ENCODE measurements around the gene KLHL35.

Gene KLHL35

DNA sequence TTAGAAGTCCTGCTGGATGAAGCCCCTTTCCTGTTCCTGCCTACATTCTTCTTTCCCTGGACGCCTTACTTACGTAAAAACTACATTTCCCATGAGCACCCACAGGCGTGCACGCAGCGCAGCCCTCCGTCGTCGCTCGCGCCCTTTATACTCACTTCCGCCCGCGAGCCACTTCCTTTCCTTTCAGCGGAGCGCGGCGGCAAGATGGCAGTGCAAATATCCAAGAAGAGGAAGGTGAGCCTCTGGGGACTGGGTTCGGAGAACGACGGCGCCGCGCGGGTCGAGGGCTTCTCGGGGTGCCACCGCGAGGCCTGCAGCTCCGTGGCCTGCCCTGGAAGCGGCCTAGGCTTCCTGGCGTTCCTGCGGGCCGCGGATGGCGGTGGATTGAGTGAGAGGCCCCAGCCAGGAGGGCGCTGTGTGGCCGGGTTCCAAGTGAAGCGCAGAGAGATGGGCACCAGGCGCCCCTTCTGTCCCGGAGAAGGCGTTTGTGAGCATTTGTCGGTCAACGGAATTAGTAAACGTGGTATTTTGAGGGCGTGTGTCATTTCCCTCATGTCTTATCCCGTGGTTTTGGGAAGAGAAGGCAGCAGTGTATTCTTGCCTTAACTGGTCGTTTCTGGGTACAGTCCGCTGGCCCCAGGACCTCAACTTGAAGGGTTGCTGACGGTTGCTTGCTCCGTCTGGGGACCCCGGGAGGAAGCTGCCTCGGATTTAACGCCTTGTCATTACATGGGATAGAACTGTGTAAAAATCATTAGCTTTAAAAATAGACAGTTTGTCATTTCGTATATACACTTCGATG, 33.5 kb downstream of the KLHL35 start, which contains the start of gene RPS3:
Gene RPS3 (plus strand): TSS at position 175 of the 802 bp plus-strand sequence. CDS start 30 bp downstream, at position 205.
- peak; percentile 94 for DNase-seq (ENCODE audit: low read depth)
- peak; percentile 13 for TF ChIP-seq CTCF (IDR thresholded peaks at IDR 0.05; ENCODE audit: insufficient read depth, low read depth, low read length, missing control alignments)
- H3K4me3 ChIP-seq (ENCODE audit: low read depth, low read length), result peak within 1 kb of the TSS; percentile 98

DNA sequence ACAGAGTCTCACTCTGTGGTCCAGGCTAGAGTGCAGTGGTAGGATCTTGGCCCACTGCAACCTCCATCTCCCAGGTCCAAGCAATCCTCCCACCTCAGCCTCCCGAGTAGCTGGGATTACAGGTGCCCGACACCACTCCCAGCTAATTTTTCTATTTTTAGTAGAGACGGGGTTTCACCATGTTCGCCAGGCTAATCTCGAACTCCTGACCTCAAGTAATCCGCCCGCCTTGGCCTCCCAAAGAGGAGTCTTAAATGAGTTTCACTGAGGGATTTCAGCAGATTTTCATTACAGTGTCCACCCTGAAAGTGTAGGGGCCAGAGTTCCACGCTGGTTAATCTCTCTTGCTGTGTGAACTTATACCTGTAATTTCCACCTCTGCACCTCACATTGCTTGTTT, 34.1 kb downstream of the KLHL35 start:
- TF ChIP-seq CTCF (IDR thresholded peaks at IDR 0.05; ENCODE audit: insufficient read depth, low read depth, low read length, missing control alignments), result no peak
- no peak for DNase-seq (ENCODE audit: low read depth)
- H3K4me3 ChIP-seq (ENCODE audit: low read depth, low read length), result no peak overlapping the region

DNA sequence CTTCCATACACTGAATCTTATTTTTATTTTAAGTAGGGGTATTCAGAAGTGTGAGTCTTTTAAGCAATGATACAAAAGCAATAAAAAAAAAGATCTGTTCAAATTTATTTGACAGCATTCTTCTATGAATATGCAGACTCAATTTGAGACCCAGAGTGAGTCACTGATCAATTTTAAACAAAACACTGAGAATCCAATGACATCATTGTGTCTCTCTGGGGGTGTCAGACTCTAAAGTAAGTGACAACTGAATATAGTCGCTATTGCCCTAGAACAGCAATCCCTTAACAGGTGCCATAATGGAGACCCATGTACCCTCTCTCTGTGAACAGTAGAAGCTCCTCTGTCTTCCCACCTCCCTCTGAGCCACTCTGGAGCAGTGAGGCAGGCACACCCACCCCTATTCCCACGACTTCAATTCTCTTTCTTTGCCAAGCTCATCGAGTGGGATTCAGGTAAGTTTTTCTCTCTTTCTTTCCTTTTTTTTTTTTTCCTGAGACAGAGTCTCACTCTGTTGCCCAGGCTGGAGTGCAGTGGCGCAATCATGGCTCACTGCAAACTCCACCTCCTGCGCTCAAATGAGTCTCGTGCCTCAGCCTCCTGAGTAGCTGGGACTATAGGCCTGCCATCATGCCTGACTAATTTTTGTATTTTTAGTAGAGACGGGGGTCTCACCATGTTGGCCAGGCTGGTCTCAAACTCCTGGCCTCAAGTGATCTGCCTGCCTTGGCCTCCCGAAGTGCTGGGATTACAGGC, 38.7 kb downstream of the KLHL35 start:
- TF ChIP-seq CTCF (IDR thresholded peaks at IDR 0.05; ENCODE audit: insufficient read depth, low read depth, low read length, missing control alignments), result no peak
- no peak for DNase-seq (ENCODE audit: low read depth)
- H3K4me3 ChIP-seq (ENCODE audit: low read depth, low read length), result no peak overlapping the region

DNA sequence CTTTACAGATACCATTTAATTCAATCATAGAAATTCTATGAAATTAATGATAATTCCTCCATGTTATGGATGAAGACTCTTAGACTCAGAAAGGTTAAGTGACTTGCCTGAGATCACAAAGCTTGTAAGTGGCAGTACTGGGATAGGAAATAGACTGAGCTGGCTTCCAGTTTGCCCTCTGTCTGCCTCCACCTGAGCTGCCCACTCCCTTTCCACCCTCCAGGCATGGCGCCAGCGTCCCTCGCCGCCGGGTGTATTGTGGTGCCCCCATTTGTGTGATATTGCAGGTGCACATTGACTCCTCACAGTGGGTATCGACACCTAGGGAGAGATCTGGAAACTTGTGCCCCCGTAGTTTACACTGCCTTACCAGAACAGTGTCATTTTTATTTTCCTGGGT, 43.1 kb downstream of the KLHL35 start:
- TF ChIP-seq CTCF (IDR thresholded peaks at IDR 0.05; ENCODE audit: insufficient read depth, low read depth, low read length, missing control alignments), result no peak
- DNase-seq (ENCODE audit: low read depth), result no peak
- no peak overlapping the region for H3K4me3 ChIP-seq (ENCODE audit: low read depth, low read length)

DNA sequence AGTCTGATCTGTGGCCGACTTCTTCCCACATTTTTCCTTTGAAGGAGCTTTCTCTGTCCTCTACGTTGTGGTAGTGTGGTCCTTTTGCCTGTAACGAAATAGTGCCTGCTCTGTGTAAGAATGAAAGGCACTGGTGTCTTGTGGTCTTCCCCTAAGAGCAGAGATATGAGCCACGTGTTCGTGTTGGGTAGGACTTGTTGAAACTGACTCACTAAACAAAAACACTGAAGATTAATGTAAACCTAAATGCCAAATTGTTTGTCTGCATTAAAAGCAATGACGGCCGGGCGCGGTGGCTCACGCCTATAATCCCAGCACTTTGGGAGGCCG, 43.8 kb downstream of the KLHL35 start:
- no peak overlapping the region for H3K4me3 ChIP-seq (ENCODE audit: low read depth, low read length)
- DNase-seq (ENCODE audit: low read depth), result no peak
- no peak for TF ChIP-seq CTCF (IDR thresholded peaks at IDR 0.05; ENCODE audit: insufficient read depth, low read depth, low read length, missing control alignments)

DNA sequence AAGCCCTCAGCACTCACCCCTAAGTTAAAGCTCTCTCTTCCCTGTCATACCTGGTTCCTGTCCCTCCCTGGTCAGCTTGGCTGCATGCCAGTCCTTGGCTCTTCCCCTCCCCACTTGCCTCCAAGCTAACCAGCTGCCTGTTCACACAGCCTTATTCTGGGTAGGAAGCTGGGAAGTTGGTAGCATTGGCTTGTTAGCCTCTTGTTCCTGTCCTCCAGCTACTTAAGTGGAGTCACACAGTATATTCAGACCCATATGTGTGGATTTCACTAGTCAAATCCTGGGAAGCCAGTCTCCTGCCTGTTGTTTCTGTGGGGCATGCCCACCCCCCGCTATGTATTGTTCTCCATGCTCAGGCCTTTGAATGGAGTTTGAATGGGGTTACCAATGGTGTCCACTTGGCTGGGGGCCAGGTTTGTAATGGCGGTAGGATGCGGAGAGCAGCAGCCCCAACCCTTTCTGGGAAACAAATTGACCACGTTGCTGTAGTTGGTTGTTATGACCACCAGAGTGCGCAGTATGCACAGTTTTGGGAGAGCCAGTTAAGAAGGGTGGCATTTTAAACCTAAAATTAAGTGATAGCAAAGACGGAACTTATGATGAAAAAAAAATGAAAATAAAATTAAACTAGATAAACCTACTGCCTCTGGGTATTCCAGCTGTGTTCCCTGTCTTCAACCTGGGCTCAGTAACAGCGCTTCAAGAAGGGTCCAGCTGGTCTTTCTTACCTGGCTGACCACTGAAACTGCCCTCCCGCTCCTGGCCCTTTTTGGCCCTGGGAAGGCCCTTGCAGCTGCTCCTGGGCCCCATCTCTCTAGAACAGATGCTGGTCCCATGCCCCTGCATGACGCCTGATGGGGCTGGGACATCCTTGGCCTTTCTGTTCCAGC, 44.4 kb downstream of the KLHL35 start:
- peak; percentile 77 for DNase-seq (ENCODE audit: low read depth)
- H3K4me3 ChIP-seq (ENCODE audit: low read depth, low read length), result no peak overlapping the region
- peak; percentile 74 for TF ChIP-seq CTCF (IDR thresholded peaks at IDR 0.05; ENCODE audit: insufficient read depth, low read depth, low read length, missing control alignments)
